GM12878 (cell line): ENCODE results near the gene SDC1. TPM values are rescaled to one million over a fixed set of nuclear protein-coding genes. Genes with fewer than 3 reads are reported as not detected.
"Not testable (repeated sequence)": the region's sequence is repeated elsewhere in the genome, so short reads cannot be mapped to it uniquely, and the experiment has no call there.

Experiments used
- ATAC-seq: fragments of 200-7000 bp; cut with Tn5 transposase; 3 replicates; pipeline ENCODE4 v1.9.1; 2020; ENCODE audit warnings: mild to moderate bottlenecking, moderate library complexity
- BruUV-seq: library from RNA; stranded (reverse); fragments of 400-500 nt; replicated peaks from 2 replicates; lab custom pipeline; 2021; lab: Mats Ljungman, UMichigan
- CTCF ChIA-PET: fragments of 300-600 bp; sonication (Branson Sonifier 250); formaldehyde crosslinking; extraction: SDS; loops from one replicate; lab custom pipeline; 2021; ENCODE audit warnings: inconsistent platforms; lab: Yijun Ruan, JAX
- POLR2A ChIA-PET: fragments of 350-600 bp; formaldehyde crosslinking; extraction: SDS; loops from one replicate; lab custom pipeline; 2021; ENCODE audit warnings: inconsistent platforms; lab: Charles Lee
- RAD21 ChIA-PET: fragments of 300-600 bp; sonication (Branson Sonifier 250); formaldehyde crosslinking; loops from one replicate; lab custom pipeline; 2023; ENCODE audit warnings: antibody characterized with exemption; ENCODE audit not compliant: unreplicated experiment; lab: Charles Lee
- SMC1A ChIA-PET: fragments of 300-600 bp; sonication (Branson Sonifier 250); formaldehyde crosslinking; loops from one replicate; lab custom pipeline; 2023; ENCODE audit not compliant: unreplicated experiment, uncharacterized antibody; lab: Charles Lee
- DNase-seq: peaks from one replicate; pipeline ENCODE4 v3.0.0-alpha.2; 2011; ENCODE audit warnings: low read depth, low spot score
- FAIRE-seq: peaks from 3 replicates; lab custom pipeline; 2011; peaks lifted over from hg19 to GRCh38; lab: Jason Lieb, UNC
- H2AFZ ChIP-seq: 2 replicates; pipeline ENCODE4 v1.6.0; 2011; ENCODE audit warnings: low read depth, low read length, control low read depth; ENCODE audit not compliant: control insufficient read depth
- H3K27ac ChIP-seq: 2 replicates; pipeline ENCODE4 v1.5.1; 2011; ENCODE audit warnings: control low read depth; ENCODE audit not compliant: control insufficient read depth, insufficient read depth
- H3K27me3 ChIP-seq, 2 experiments: replicated peaks in 1 of 2; 2 replicates each; pipeline versions ENCODE4 v1.6.0 to v1.6.1; 2011; ENCODE audit warnings: low read length in 1 of 2; ENCODE audit not compliant: control insufficient read depth in 2 of 2, insufficient read depth in 2 of 2
- H3K36me3 ChIP-seq, 2 experiments: 2 replicates each; pipeline ENCODE4 v1.5.1; 2011; ENCODE audit warnings: low read length in 1 of 2; ENCODE audit not compliant: control insufficient read depth in 2 of 2, insufficient read depth in 2 of 2
- H3K4me1 ChIP-seq: 2 replicates; pipeline ENCODE4 v1.6.1; 2011; ENCODE audit warnings: mild to moderate bottlenecking, low read length, moderate library complexity, mixed read lengths; ENCODE audit not compliant: control insufficient read depth, insufficient read depth
- H3K4me2 ChIP-seq: 2 replicates; pipeline ENCODE4 v1.6.0; 2011; ENCODE audit warnings: control low read depth; ENCODE audit not compliant: control insufficient read depth, insufficient read depth
- H3K4me3 ChIP-seq: fragments of 200-600 bp; sonication (generic); 2 replicates; pipeline ENCODE4 v1.5.1; 2016
- H3K79me2 ChIP-seq: 2 replicates; pipeline ENCODE4 v1.6.0; 2011; ENCODE audit warnings: low read length; ENCODE audit not compliant: control insufficient read depth, insufficient read depth
- H3K9ac ChIP-seq: 2 replicates; pipeline ENCODE4 v1.8.0; 2011; ENCODE audit warnings: low read length, control low read depth, mixed read lengths; ENCODE audit not compliant: control insufficient read depth, insufficient read depth
- H3K9me3 ChIP-seq: replicated peaks from 3 replicates; pipeline ENCODE4 v1.5.1; 2011; ENCODE audit warnings: mild to moderate bottlenecking, low read length; ENCODE audit not compliant: control insufficient read depth, insufficient read depth
- H4K20me1 ChIP-seq: 2 replicates; pipeline ENCODE4 v1.6.0; 2011; ENCODE audit not compliant: control insufficient read depth, insufficient read depth
- ESRRA ChIP-seq: IDR thresholded peaks from 2 replicates; pipeline ENCODE4 v1.6.1; 2012; ENCODE audit warnings: mild to moderate bottlenecking, low read length, improper control_type of control experiment
- GATAD2B ChIP-seq: fragments of 450-650 bp; conservative IDR thresholded peaks from 2 replicates; pipeline ENCODE4 v1.6.1; 2017; ENCODE audit warnings: low read depth, mild to moderate bottlenecking, moderate library complexity
- MEF2A ChIP-seq: IDR thresholded peaks from 2 replicates; pipeline ENCODE4 v1.6.1; 2011; ENCODE audit warnings: low read depth, mild to moderate bottlenecking, low read length, moderate library complexity; ENCODE audit not compliant: insufficient read depth
- TAF1 ChIP-seq: IDR thresholded peaks from 2 replicates; pipeline ENCODE4 v1.6.1; 2011; ENCODE audit warnings: mild to moderate bottlenecking, low read depth, low read length, borderline replicate concordance
- WGBS: methylation state at CpG from one replicate; pipeline ENCODE4 v1.1.6; 2016; ENCODE audit warnings: low lambda C conversion rate; ENCODE audit not compliant: insufficient replicate concordance, insufficient coverage; ENCODE audit errors: missing lambda C conversion rate; 5-methylcytosine and 5-hydroxymethylcytosine counted together
- in situ Hi-C: fragments of 300-500 bp; cut with MboI; formaldehyde crosslinking; loops from 9 replicates; pipeline ENCODE4 v1.14.3; 2018; ENCODE audit warnings: mixed read lengths
- intact Hi-C: fragments of 100-400 bp; cut with micrococcal nuclease; formaldehyde crosslinking; loops from one replicate; pipeline ENCODE4 v1.14.2; 2022; ENCODE audit not compliant: unreplicated experiment
- polyA plus RNA-seq, 11 experiments: library from polyadenylated mRNA; depleted of rRNA in 4 of 11; unstranded in 6 of 11; stranded (reverse) in 5 of 11; fragments of >200 nt; fragmentation: Nextera tagmentation in 4 of 11; fragmentation: Illumina TruSeq in 1 of 11; extraction: Ambion mirVana in 4 of 11; extraction: Trizol in 1 of 11; gene quantifications; 1 replicate in 1 of 11; 2 replicates in 10 of 11; pipeline versions ENCODE4 v1.2.1 to v1.2.3, GENCODE V29; 2011 to 2016; ENCODE audit warnings: inconsistent platforms in 2 of 11, missing spikeins in 2 of 11, low read depth in 1 of 11
- total RNA-seq, 4 experiments: library from RNA; depleted of rRNA in 3 of 4; stranded (reverse); fragments of >200 nt in 3 of 4; fragmentation: Illumina TruSeq in 1 of 4; extraction: Trizol in 1 of 4; gene quantifications; 2 replicates each; pipeline versions ENCODE4 v1.2.1 to v1.2.3, GENCODE V29; 2013 to 2021
- TF ChIP-seq, protein P1 (sequence below): IDR thresholded peaks from 2 replicates; pipeline ENCODE4 v1.6.1; 2011; ENCODE audit warnings: borderline replicate concordance, low read depth, mild to moderate bottlenecking, moderate library complexity, mixed read lengths, low read length; ENCODE audit not compliant: insufficient read depth; ENCODE audit errors: extremely low read length
- TF ChIP-seq, protein P2 (sequence below): IDR thresholded peaks from 2 replicates; pipeline ENCODE4 v1.6.1; 2012; ENCODE audit warnings: low read depth, low read length, improper control_type of control experiment
- TF ChIP-seq, protein P3 (sequence below): fragments of 450-650 bp; formaldehyde crosslinking; IDR thresholded peaks from 2 replicates; pipeline ENCODE4 v1.5.0; 2022; ENCODE audit warnings: mild to moderate bottlenecking, missing genetic modification characterization

The SDC1 gene
- total and polyA plus RNA-seq, 10 of the 15 experiments (the other 5 are each of a cell fraction or from before 2014, with no cell fraction given): 0.85 to 36.8 (median 23.7) TPM

DNA sequence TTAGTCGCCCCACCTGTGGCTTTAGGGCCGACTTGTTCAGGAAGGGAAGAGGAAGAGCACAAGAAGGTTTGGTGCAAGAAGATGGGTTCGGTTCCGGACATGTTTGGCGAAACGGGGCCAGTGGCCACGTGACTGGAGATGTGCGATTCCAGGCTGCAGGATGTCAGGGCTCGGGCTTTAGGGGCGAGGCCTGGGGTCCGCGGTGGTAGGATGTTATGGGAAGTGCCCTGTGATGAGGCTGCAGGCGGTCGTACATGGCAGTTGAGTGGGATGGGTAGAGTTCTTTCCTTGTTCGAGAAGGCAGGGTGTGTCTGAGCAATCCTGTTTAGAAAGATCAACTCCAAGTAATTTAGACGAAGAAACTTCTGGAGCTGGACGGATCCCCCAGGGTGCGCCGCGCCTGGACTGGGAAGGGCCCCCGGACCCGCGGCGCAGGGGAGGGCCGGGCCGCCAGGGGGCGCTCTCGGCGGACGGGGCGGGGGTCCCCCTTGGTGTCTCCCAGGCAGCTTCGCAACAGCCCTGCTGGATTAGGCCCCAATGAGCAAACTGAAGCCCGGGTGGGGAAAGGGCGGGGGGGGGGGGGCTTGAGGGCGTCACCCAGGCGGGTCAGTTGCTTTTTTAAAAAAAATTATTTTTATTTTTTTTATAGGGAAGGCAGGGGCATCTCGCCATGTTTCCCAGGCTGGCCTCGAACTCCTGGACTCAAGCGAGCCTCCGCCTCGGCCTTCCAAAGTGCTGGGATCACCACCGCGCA, 17.2 kb upstream of the SDC1 start (continued):
- TF ChIP-seq, protein P1, sequence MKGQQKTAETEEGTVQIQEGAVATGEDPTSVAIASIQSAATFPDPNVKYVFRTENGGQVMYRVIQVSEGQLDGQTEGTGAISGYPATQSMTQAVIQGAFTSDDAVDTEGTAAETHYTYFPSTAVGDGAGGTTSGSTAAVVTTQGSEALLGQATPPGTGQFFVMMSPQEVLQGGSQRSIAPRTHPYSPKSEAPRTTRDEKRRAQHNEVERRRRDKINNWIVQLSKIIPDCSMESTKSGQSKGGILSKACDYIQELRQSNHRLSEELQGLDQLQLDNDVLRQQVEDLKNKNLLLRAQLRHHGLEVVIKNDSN: peak; percentile 55
- TF ChIP-seq, protein P2, sequence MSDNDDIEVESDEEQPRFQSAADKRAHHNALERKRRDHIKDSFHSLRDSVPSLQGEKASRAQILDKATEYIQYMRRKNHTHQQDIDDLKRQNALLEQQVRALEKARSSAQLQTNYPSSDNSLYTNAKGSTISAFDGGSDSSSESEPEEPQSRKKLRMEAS: no peak
- no peak for TF ChIP-seq TAF1
- TF ChIP-seq MEF2A: no peak
- TF ChIP-seq ESRRA: no peak
- TF ChIP-seq, protein P3, sequence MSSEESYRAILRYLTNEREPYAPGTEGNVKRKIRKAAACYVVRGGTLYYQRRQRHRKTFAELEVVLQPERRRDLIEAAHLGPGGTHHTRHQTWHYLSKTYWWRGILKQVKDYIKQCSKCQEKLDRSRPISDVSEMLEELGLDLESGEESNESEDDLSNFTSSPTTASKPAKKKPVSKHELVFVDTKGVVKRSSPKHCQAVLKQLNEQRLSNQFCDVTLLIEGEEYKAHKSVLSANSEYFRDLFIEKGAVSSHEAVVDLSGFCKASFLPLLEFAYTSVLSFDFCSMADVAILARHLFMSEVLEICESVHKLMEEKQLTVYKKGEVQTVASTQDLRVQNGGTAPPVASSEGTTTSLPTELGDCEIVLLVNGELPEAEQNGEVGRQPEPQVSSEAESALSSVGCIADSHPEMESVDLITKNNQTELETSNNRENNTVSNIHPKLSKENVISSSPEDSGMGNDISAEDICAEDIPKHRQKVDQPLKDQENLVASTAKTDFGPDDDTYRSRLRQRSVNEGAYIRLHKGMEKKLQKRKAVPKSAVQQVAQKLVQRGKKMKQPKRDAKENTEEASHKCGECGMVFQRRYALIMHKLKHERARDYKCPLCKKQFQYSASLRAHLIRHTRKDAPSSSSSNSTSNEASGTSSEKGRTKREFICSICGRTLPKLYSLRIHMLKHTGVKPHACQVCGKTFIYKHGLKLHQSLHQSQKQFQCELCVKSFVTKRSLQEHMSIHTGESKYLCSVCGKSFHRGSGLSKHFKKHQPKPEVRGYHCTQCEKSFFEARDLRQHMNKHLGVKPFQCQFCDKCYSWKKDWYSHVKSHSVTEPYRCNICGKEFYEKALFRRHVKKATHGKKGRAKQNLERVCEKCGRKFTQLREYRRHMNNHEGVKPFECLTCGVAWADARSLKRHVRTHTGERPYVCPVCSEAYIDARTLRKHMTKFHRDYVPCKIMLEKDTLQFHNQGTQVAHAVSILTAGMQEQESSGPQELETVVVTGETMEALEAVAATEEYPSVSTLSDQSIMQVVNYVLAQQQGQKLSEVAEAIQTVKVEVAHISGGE (CRISPR knock-in tag): no peak
- no peak for TF ChIP-seq GATAD2B

DNA sequence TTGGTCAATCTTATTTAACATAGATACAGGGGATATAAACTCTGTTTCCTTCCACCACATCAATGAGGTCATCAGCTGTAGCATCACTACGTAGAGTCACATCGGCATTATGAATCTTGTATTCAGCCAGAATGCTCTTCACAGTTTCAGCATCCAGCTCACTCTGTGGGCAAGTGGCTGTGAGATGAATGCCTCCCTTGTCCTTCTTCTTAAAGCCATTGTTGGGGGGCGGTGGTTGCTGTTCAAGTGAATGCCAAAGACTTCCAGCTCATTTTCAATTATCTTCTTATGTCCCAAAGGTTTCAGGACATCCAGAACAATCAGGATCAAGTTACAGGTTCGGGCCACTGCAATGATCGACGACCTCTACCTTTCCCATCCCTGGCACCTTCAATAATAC, 15.4 kb upstream of the SDC1 start:
- RAD21 ChIA-PET, H3K27me3 ChIP-seq, BruUV-seq, H3K4me2 ChIP-seq, DNase-seq, ATAC-seq, H3K4me1 ChIP-seq, H3K9ac ChIP-seq, H2AFZ ChIP-seq, H3K36me3 ChIP-seq, H3K9me3 ChIP-seq, H3K79me2 ChIP-seq, in situ Hi-C loops, H4K20me1 ChIP-seq, H3K4me3 ChIP-seq, H3K27ac ChIP-seq, POLR2A ChIA-PET: not testable (repeated sequence)
- ChIA-PET CTCF (interaction anchor here (0.9 to 1.3 kb wide), 5 partner anchors 8 to 541 kb away, joined by 3 to 4 read pairs (median 3); partner anchors contain the start of gene SDC1), SMC1A (interaction anchor here (1.5 kb wide), 1 partner anchor 21 kb away, joined by 3 read pairs; no protein-coding TSS in a partner anchor)
- peak; percentile 81 for FAIRE-seq
- intact Hi-C loops: loop anchor here (5.0 kb wide), 1 partner anchor 283 kb away; no protein-coding TSS in a partner anchor
- 78% methylated on average over 6 of the region's 6 CpGs for WGBS
